HuH-7.5 (cell line): ENCODE data around the gene C10orf120.

Experiments used
- DNase-seq: peaks from one replicate; pipeline ENCODE4 v3.0.0; 2011; ENCODE audit warnings: low spot score

C10orf120 gene

GRCh38 chr10:122660696-122661095 lies 39.0 kb downstream of the C10orf120 start:
- DNase-seq: no peak

GRCh38 chr10:122659651-122660050 lies 40.0 kb downstream of the C10orf120 start:
- DNase-seq: no peak

- DNase-seq: no peak
Measured at GRCh38 chr10:122659126-122659525, 40.5 kb downstream of the C10orf120 start.

GRCh38 chr10:122658356-122659049 lies 41.1 kb downstream of the C10orf120 start:
- DNase-seq: no peak

GRCh38 chr10:122657729-122658128 lies 41.9 kb downstream of the C10orf120 start:
- DNase-seq: no peak

GRCh38 chr10:122657255-122657654 lies 42.4 kb downstream of the C10orf120 start:
- no peak for DNase-seq

GRCh38 chr10:122656741-122657140 lies 42.9 kb downstream of the C10orf120 start:
- DNase-seq: no peak

- no peak for DNase-seq
Measured at GRCh38 chr10:122656308-122656705, 43.3 kb downstream of the C10orf120 start.

GRCh38 chr10:122655524-122656307 lies 43.9 kb downstream of the C10orf120 start:
- DNase-seq: no peak

GRCh38 chr10:122650331-122650730 lies 49.3 kb downstream of the C10orf120 start:
- DNase-seq: no peak

- DNase-seq: no peak
Measured at GRCh38 chr10:122649903-122650302, 49.7 kb downstream of the C10orf120 start.

- DNase-seq: peak; percentile 24
Measured at GRCh38 chr10:122648599-122649428, 50.8 kb downstream of the C10orf120 start.
